GM10266 (cell line): ENCODE results near the gene MS4A7.

Experiments
- DNase-seq: peaks from one replicate; pipeline ENCODE4 v3.0.0; 2012; ENCODE audit errors: extremely low spot score
- CTCF ChIP-seq: IDR thresholded peaks from 2 replicates; pipeline ENCODE4 v1.5.1; 2012; ENCODE audit warnings: mild to moderate bottlenecking, low read depth; ENCODE audit not compliant: control insufficient read depth, insufficient read depth; ENCODE audit errors: missing control alignments

The MS4A7 gene

GRCh38 chr11:60343094-60343704 lies 35.1 kb upstream of the MS4A7 start:
- DNase-seq = no peak
- TF ChIP-seq CTCF = peak; percentile 61

GRCh38 chr11:60344146-60344545 lies 34.2 kb upstream of the MS4A7 start:
- no peak for DNase-seq
- TF ChIP-seq CTCF = no peak

GRCh38 chr11:60345489-60345888 lies 32.8 kb upstream of the MS4A7 start:
- DNase-seq = no peak
- TF ChIP-seq CTCF = peak; percentile 70

- DNase-seq = no peak
- no peak for TF ChIP-seq CTCF
Measured at GRCh38 chr11:60347084-60347797, 31.1 kb upstream of the MS4A7 start.

GRCh38 chr11:60348116-60348515 lies 30.2 kb upstream of the MS4A7 start:
- DNase-seq = no peak
- peak; percentile 38 for TF ChIP-seq CTCF

GRCh38 chr11:60349990-60350389 lies 28.3 kb upstream of the MS4A7 start:
- TF ChIP-seq CTCF = no peak
- DNase-seq = no peak

- TF ChIP-seq CTCF = no peak
- no peak for DNase-seq
Measured at GRCh38 chr11:60357771-60358170, 20.6 kb upstream of the MS4A7 start.
